GM12872 (cell line): ENCODE results near the gene S100A7A.

ENCODE experiments used
- CTCF ChIP-seq: IDR thresholded peaks from 3 replicates; pipeline ENCODE4 v1.5.1; 2011; ENCODE audit warnings: low read depth, mild to moderate bottlenecking, low read length, moderate library complexity; ENCODE audit not compliant: insufficient read depth

The S100A7A gene

GRCh38 chr1:153375511-153375910, 40.8 kb upstream of the S100A7A start, which contains the start of gene S100A12:
TSS of gene S100A12 (minus strand) at chr1:153375621. CDS start at chr1:153374592, 1,029 bp downstream.
- no peak for TF ChIP-seq CTCF

- TF ChIP-seq CTCF, result no peak
Measured at GRCh38 chr1:153379591-153379990, 36.7 kb upstream of the S100A7A start.

GRCh38 chr1:153380711-153381110, 35.6 kb upstream of the S100A7A start:
- TF ChIP-seq CTCF, result no peak

- no peak for TF ChIP-seq CTCF
Measured at GRCh38 chr1:153384958-153385580, 31.3 kb upstream of the S100A7A start.

- TF ChIP-seq CTCF, result no peak
Measured at GRCh38 chr1:153386500-153386901, 29.8 kb upstream of the S100A7A start.

DNA sequence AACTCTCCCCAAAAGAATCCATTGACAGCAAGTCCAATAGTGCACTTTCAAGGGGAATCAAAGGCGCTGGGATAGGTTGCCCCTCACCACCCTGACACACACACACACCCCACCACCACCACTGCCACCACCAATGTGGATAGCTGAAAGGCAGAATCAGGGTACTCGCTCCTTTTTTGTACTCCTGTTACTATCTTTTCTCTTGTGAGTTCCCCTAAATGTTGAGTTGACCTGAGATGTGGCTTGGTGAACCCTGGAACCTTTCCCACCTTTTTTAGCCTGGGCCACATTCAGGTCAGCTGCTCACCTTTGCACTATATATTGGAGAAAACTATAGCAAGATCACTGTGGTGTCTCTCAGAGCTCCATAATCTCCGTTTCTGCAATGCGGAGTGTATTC, 29.3 kb upstream of the S100A7A start:
- TF ChIP-seq CTCF, result no peak

DNA sequence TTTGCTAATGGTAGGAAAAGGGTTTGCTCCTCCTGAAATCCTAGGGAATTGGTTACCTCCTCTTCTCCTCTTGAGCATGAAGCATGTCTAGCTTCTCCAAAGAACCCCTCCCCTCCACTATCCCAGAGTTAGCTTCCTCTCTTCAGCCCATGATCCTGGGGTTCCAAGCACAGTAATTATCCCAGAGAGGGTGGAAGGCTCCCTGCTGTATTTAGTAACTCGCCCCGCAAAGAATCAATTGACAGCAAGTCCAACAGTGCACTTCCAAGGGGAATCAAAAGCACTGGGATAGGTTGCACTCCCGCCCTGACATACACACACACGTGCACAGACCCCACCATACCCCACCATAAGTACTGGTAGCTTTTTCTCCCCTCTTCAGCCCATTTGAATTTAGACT, 28.5 kb upstream of the S100A7A start:
- no peak for TF ChIP-seq CTCF
